Diencephalon (tissue), 1 donor: ENCODE data around the gene AMOTL2. TPM values are rescaled to one million over a fixed set of nuclear protein-coding genes. Genes with fewer than 3 reads are reported as not detected.

Experiments
- small RNA-seq: library from RNA; depleted of rRNA; stranded (forward); fragments of <200 nt; gene quantifications from one replicate; pipeline ENCODE3, GENCODE V24; 2014
- total RNA-seq: library from RNA; depleted of rRNA; stranded (reverse); fragments of >200 nt; gene quantifications from one replicate; pipeline ENCODE4 v1.2.3, GENCODE V29; 2014

Gene AMOTL2
- 42.9 TPM for total RNA-seq

GRCh38 chr3:134374105-134374790, at the start of gene AMOTL2:
Gene AMOTL2, minus strand, starts transcription at chr3:134374447. Its CDS starts 3,014 bp downstream, at chr3:134371433.

Small RNA genes lying within 50 kb of the gene (small RNA-seq; reads per million reads assigned to genes)
- gene HMGN1P9: not detected
- 0.08 reads per million for gene MIR6827

Other genes with a start within 250 kb of the AMOTL2 start
- 86.3 TPM for gene RYK, start 123.6 kb downstream of the AMOTL2 start, total RNA-seq
- gene ANAPC13, start 111.5 kb upstream of the AMOTL2 start, total RNA-seq: 55.6 TPM
- 28.1 TPM for gene CEP63, start 111.6 kb upstream of the AMOTL2 start, total RNA-seq